NCI-H82 treated with DMSO at 0.1 percent for 48 hours (cell line): ENCODE measurements around the gene JPH3.

Experiments used
- DNase-seq: peaks from one replicate; lab custom pipeline; 2025; ENCODE audit not compliant: unreplicated experiment; lab: John Stamatoyannopoulos, UW

Gene JPH3

GRCh38 chr16:87598431-87598830, 3.9 kb upstream of the JPH3 start:
- DNase-seq = no peak

- DNase-seq = no peak
Measured at GRCh38 chr16:87600246-87600645, 2.1 kb upstream of the JPH3 start.

- no peak for DNase-seq
Measured at GRCh38 chr16:87601401-87601981, 817 bp upstream of the JPH3 start.

- no peak for DNase-seq
Measured at GRCh38 chr16:87602821-87603683, 744 bp downstream of the JPH3 start.

- DNase-seq = peak; percentile 13
Measured at GRCh38 chr16:87603684-87604633, 1.7 kb downstream of the JPH3 start.

GRCh38 chr16:87604634-87605111, 2.4 kb downstream of the JPH3 start:
- DNase-seq = no peak

- no peak for DNase-seq
Measured at GRCh38 chr16:87607223-87607622, 4.9 kb downstream of the JPH3 start.

- no peak for DNase-seq
Measured at GRCh38 chr16:87607871-87608270, 5.6 kb downstream of the JPH3 start.

- DNase-seq = no peak
Measured at GRCh38 chr16:87608400-87608985, 6.2 kb downstream of the JPH3 start.

GRCh38 chr16:87610026-87610425, 7.7 kb downstream of the JPH3 start:
- DNase-seq = no peak

GRCh38 chr16:87611456-87611855, 9.1 kb downstream of the JPH3 start:
- DNase-seq = no peak

GRCh38 chr16:87613961-87614360, 11.7 kb downstream of the JPH3 start:
- DNase-seq = no peak

- no peak for DNase-seq
Measured at GRCh38 chr16:87615621-87616041, 13.3 kb downstream of the JPH3 start.

- DNase-seq = no peak
Measured at GRCh38 chr16:87616556-87616955, 14.2 kb downstream of the JPH3 start.

- no peak for DNase-seq
Measured at GRCh38 chr16:87618216-87618615, 15.9 kb downstream of the JPH3 start.

GRCh38 chr16:87619360-87620200, 17.3 kb downstream of the JPH3 start:
- no peak for DNase-seq

GRCh38 chr16:87620201-87620495, 17.8 kb downstream of the JPH3 start:
- no peak for DNase-seq

GRCh38 chr16:87621550-87621829, 19.2 kb downstream of the JPH3 start:
- no peak for DNase-seq

- DNase-seq = no peak
Measured at GRCh38 chr16:87621976-87622713, 19.8 kb downstream of the JPH3 start.
